Osteoblast (primary cell): ENCODE results near the gene C2orf76. TPM values are rescaled to one million over a fixed set of nuclear protein-coding genes. Genes with fewer than 3 reads are reported as not detected.

Experiments used
- DNase-seq: peaks from one replicate; pipeline ENCODE4 v3.0.0; 2011; ENCODE audit warnings: low spot score, mixed read lengths; ENCODE audit not compliant: insufficient read length; ENCODE audit errors: missing footprints
- H2AFZ ChIP-seq: 2 replicates; pipeline ENCODE4 v1.6.0; 2011; ENCODE audit warnings: mild to moderate bottlenecking, low read length
- H3K27ac ChIP-seq: 2 replicates; pipeline ENCODE4 v1.5.1; 2011; ENCODE audit warnings: mild to moderate bottlenecking, low read depth, low read length, moderate library complexity
- H3K27me3 ChIP-seq: 2 replicates; pipeline ENCODE4 v1.6.0; 2012; ENCODE audit warnings: mild to moderate bottlenecking, control low read depth, inconsistent platforms, low read length, moderate library complexity; ENCODE audit not compliant: insufficient read depth
- H3K36me3 ChIP-seq: 2 replicates; pipeline ENCODE4 v1.5.1; 2011; ENCODE audit warnings: mild to moderate bottlenecking, low read length, control low read depth, moderate library complexity; ENCODE audit not compliant: insufficient read depth
- H3K4me1 ChIP-seq: 2 replicates; pipeline ENCODE4 v1.5.1; 2011; ENCODE audit warnings: mild to moderate bottlenecking, low read length, control low read depth, moderate library complexity; ENCODE audit not compliant: insufficient read depth
- H3K4me2 ChIP-seq: 2 replicates; pipeline ENCODE4 v1.6.0; 2011; ENCODE audit warnings: mild to moderate bottlenecking, low read length; ENCODE audit not compliant: insufficient read depth
- H3K4me3 ChIP-seq: fragments of 200-600 bp; sonication (generic); 3 replicates; pipeline ENCODE4 v1.5.1; 2012; ENCODE audit warnings: mild to moderate bottlenecking, low read length, inconsistent platforms; ENCODE audit not compliant: insufficient read depth
- H3K79me2 ChIP-seq: 2 replicates; pipeline ENCODE4 v1.6.0; 2012; ENCODE audit warnings: mild to moderate bottlenecking, low read length, control low read depth, inconsistent platforms; ENCODE audit not compliant: insufficient read depth
- H3K9me3 ChIP-seq: 2 replicates; pipeline ENCODE4 v1.5.1; 2011; ENCODE audit warnings: low read depth, low read length, control low read depth
- H4K20me1 ChIP-seq: 2 replicates; pipeline ENCODE4 v1.6.0; 2012; ENCODE audit warnings: mild to moderate bottlenecking, low read length, control low read depth; ENCODE audit not compliant: insufficient read depth
- CTCF ChIP-seq: IDR thresholded peaks from 2 replicates; pipeline ENCODE4 v1.5.1; 2011; ENCODE audit warnings: mild to moderate bottlenecking, low read depth, low read length, moderate library complexity; ENCODE audit errors: extremely low read depth
- total RNA-seq: library from RNA; depleted of rRNA; stranded (reverse); fragments of >200 nt; gene quantifications from 2 replicates; pipeline ENCODE4 v1.2.3, GENCODE V29; 2012

Gene C2orf76
- total RNA-seq, 1 donor = 6.5 TPM

- Histone ChIP-seq H3K79me2 (no peaks in the 10 kb centered on the region), H4K20me1 (peaks cover 3% of the 10 kb centered on the region), H3K4me2 (peak overlapping the region; percentile 58), H2AFZ (no peak overlapping the region), H3K36me3 (no peaks in the 10 kb centered on the region), H3K27ac (no peak overlapping the region), H3K27me3 (no peaks in the 10 kb centered on the region), H3K4me3 (no peak overlapping the region), H3K9me3 (no peaks in the 10 kb centered on the region), H3K4me1 (peaks cover 22% of the 10 kb centered on the region)
- TF ChIP-seq CTCF = no peak
- no peak for DNase-seq
These were observed 23.1 kb upstream of the C2orf76 start for GRCh38 chr2:119389615-119390306.

- Histone ChIP-seq H3K79me2 (no peaks in the 10 kb centered on the region), H3K9me3 (no peaks in the 10 kb centered on the region), H3K27me3 (peaks cover 4% of the 10 kb centered on the region), H3K36me3 (no peaks in the 10 kb centered on the region), H3K27ac (peak overlapping the region; percentile 85), H3K4me2 (peak overlapping the region; percentile 74), H3K4me3 (peak overlapping the region; percentile 56), H3K4me1 (peaks cover 22% of the 10 kb centered on the region), H4K20me1 (peaks cover 3% of the 10 kb centered on the region), H2AFZ (peak overlapping the region; percentile 80)
- TF ChIP-seq CTCF = peak; percentile 46
- DNase-seq = peak; percentile 90
These were observed 20.9 kb upstream of the C2orf76 start for GRCh38 chr2:119387381-119388129.

GRCh38 chr2:119385466-119385865 is 18.8 kb upstream of the C2orf76 start:
- no peak overlapping the region for H3K27ac ChIP-seq
- no peak overlapping the region for H2AFZ ChIP-seq
- no peaks in the 10 kb centered on the region for H3K79me2 ChIP-seq
- no peak overlapping the region for H3K4me3 ChIP-seq
- peaks cover 7% of the 10 kb centered on the region for H3K27me3 ChIP-seq
- H3K4me2 ChIP-seq = no peak overlapping the region
- H4K20me1 ChIP-seq = peaks cover 3% of the 10 kb centered on the region
- H3K4me1 ChIP-seq = peaks cover 22% of the 10 kb centered on the region
- DNase-seq = no peak
- no peaks in the 10 kb centered on the region for H3K9me3 ChIP-seq
- TF ChIP-seq CTCF = no peak
- no peaks in the 10 kb centered on the region for H3K36me3 ChIP-seq

GRCh38 chr2:119384971-119385370 is 18.3 kb upstream of the C2orf76 start:
- H3K9me3 ChIP-seq = no peaks in the 10 kb centered on the region
- H3K4me1 ChIP-seq = peaks cover 21% of the 10 kb centered on the region
- TF ChIP-seq CTCF = no peak
- H3K27me3 ChIP-seq = peaks cover 7% of the 10 kb centered on the region
- no peak overlapping the region for H3K27ac ChIP-seq
- no peak overlapping the region for H2AFZ ChIP-seq
- H3K4me2 ChIP-seq = no peak overlapping the region
- DNase-seq = no peak
- no peaks in the 10 kb centered on the region for H3K79me2 ChIP-seq
- H3K4me3 ChIP-seq = no peak overlapping the region
- no peaks in the 10 kb centered on the region for H3K36me3 ChIP-seq
- H4K20me1 ChIP-seq = peaks cover 3% of the 10 kb centered on the region
